ENCODE measurements around the gene RGS14.

- no peak for TF ChIP-seq CTCF (conservative IDR thresholded peaks at IDR 0.05; ENCODE audit: low read depth in 2 of 2)
- no peak for TF ChIP-seq EZH2 (IDR thresholded peaks at IDR 0.05; ENCODE audit: low read depth, unreplicated experiment)
Observed at GRCh38 chr5:177347699-177348098, 10.0 kb upstream of the RGS14 start.

Measured in GM23338 (cell line).